Body of pancreas (tissue), 4 donors: ENCODE data around the gene TJP1. TPM values are rescaled to one million over a fixed set of nuclear protein-coding genes. Genes with fewer than 3 reads are reported as not detected.
A peak's percentile ranks its signal among the peaks of the same experiment; 100 is the strongest.
"Not testable (repeated sequence)": the region's sequence is repeated elsewhere in the genome, so short reads cannot be mapped to it uniquely, and the experiment has no call there.

Experiments used
- ATAC-seq: fragments of 150-250 bp; one replicate; pipeline ENCODE4 v1.9.1; 2016
- DNase-seq, 4 donors: peaks; one replicate each; pipeline ENCODE4 v3.0.0-alpha.2; 2019
- H3K27ac ChIP-seq, 4 donors: fragments of 200-600 bp; sonication (generic); 1 replicate in 3 of 4; 2 replicates in 1 of 4; pipeline versions ENCODE4 v1.5.1 to v1.6.1; 2016 to 2019; ENCODE audit warnings: mild to moderate bottlenecking in 1 of 4, mixed read lengths in 1 of 4, moderate library complexity in 1 of 4
- H3K27me3 ChIP-seq, 2 donors: fragments of 200-600 bp; sonication (generic); one replicate each; pipeline ENCODE4 v1.6.0; 2016; ENCODE audit warnings: mild to moderate bottlenecking in 1 of 2
- H3K36me3 ChIP-seq, 2 donors: fragments of 200-600 bp; sonication (generic); replicated peaks in 1 of 2; 2 replicates each; pipeline ENCODE4 v1.5.1; 2016; ENCODE audit warnings: low read depth in 2 of 2; ENCODE audit not compliant: insufficient read depth in 1 of 2
- H3K4me1 ChIP-seq: fragments of 200-600 bp; sonication (generic); one replicate; pipeline ENCODE4 v1.6.0; 2016
- H3K4me3 ChIP-seq, 2 donors: fragments of 200-600 bp; sonication (generic); 1 replicate in 1 of 2; 2 replicates in 1 of 2; pipeline ENCODE4 v1.5.1; 2016 to 2019
- H3K9me3 ChIP-seq, 3 donors: fragments of 200-600 bp; sonication (generic); 1 replicate in 2 of 3; 2 replicates in 1 of 3; pipeline ENCODE4 v1.5.1; 2016
- CTCF ChIP-seq, 7 experiments: fragments of 450-650 bp in 4 of 7; fragments of 200-600 bp in 3 of 7; sonication (generic) in 3 of 7; IDR thresholded peaks; one replicate each; pipeline ENCODE4 v1.5.1; 2016 to 2019; ENCODE audit warnings: antibody characterized with exemption in 7 of 7
- POLR2A ChIP-seq, 3 donors: fragments of 450-650 bp; IDR thresholded peaks; one replicate each; pipeline ENCODE4 v1.6.1; 2016; ENCODE audit warnings: antibody characterized with exemption in 3 of 3, mild to moderate bottlenecking in 2 of 3
- WGBS, 2 donors: methylation state at CpG; one replicate each; pipeline ENCODE4 v1.1.5; 2017; 5-methylcytosine and 5-hydroxymethylcytosine counted together
- intact Hi-C: fragments of 100-400 bp; cut with DNase I; formaldehyde crosslinking; loops from one replicate; pipeline ENCODE4 v1.15.1; 2023
- total RNA-seq, 2 donors: library from RNA; depleted of rRNA; stranded (reverse); fragments of >200 nt; gene quantifications; one replicate each; pipeline ENCODE4 v1.1.0, GENCODE V29; 2016

Gene TJP1
- total RNA-seq, 2 donors from 2014 or later, result 68.7 to 70.9 TPM

GRCh38 chr15:29696950-29697738 is 125.1 kb downstream of the TJP1 start:
- WGBS, 2 donors, result 83 to 89% methylated on average over 15 of the region's 15 CpGs
- H3K27me3 ChIP-seq, result no peaks in the 10 kb centered on the region
- H3K36me3 ChIP-seq, result peaks cover 0 to 4% of the 10 kb centered on the region in 2 donors
- DNase-seq (no peak), ATAC-seq (no peak)
- no peak overlapping the region for H3K4me3 ChIP-seq
- H3K27ac ChIP-seq, result no peak overlapping the region
- no peak for TF ChIP-seq CTCF (IDR thresholded peaks at IDR 0.05)
- TF ChIP-seq POLR2A (IDR thresholded peaks at IDR 0.05), result no peak
- intact Hi-C loops, result no loop called here
- H3K4me1 ChIP-seq, result peaks cover 15% of the 10 kb centered on the region
- H3K9me3 ChIP-seq, result no peaks in the 10 kb centered on the region

GRCh38 chr15:29696506-29696905 is 125.8 kb downstream of the TJP1 start:
- intact Hi-C loops, H3K36me3 ChIP-seq, H3K27ac ChIP-seq, H3K9me3 ChIP-seq, H3K4me3 ChIP-seq, H3K27me3 ChIP-seq, DNase-seq, ATAC-seq: not testable (repeated sequence)
- WGBS, 2 donors, result 93 to 100% methylated on average over 7 of the region's 7 CpGs
- H3K4me1 ChIP-seq, result peaks cover 11% of the 10 kb centered on the region

DNA sequence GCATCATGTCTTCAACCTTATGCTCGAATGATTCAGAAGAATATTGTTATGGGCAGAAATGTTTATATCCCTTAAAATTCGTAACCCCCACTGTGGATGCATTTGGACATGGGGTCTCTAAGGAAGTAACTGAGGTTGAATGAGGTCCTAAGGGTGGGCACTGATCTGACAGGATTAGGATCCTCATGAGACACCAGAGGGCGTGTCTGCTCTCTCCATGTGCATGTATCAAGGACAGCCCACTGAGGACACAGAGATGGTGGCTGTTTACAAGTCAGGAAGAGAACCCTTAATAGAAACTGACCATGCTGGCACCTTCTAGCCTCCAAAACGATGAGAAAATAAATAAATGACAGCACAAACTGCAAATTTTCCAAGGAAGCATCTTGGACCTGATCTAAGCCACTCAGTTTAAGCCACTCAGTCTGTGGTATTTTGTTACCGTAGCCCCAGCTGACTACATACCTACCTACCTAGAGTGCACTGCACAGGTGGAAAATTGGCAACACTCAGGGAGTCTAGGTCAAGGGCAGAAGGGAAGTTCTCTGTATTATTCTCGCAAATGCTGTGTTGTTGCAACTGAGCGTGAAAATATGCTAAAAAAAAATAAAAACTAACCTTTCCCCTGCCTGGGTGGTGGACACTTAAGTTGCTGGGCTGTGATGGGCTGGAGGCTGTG is 126.6 kb downstream of the TJP1 start:
- 64 to 66% methylated on average over 7 of the region's 7 CpGs for WGBS, 2 donors
- no peak for TF ChIP-seq POLR2A (IDR thresholded peaks at IDR 0.05)
- TF ChIP-seq CTCF (IDR thresholded peaks at IDR 0.05), result no peak
- no peaks in the 10 kb centered on the region for H3K27me3 ChIP-seq
- H3K27ac ChIP-seq, result no peak overlapping the region
- H3K4me3 ChIP-seq, result no peak overlapping the region
- ATAC-seq (no peak), DNase-seq (peak in 1 of 4 donors; percentile 30)
- intact Hi-C loops, result no loop called here
- peaks cover 11% of the 10 kb centered on the region for H3K4me1 ChIP-seq
- H3K36me3 ChIP-seq, result peaks cover 0 to 4% of the 10 kb centered on the region in 2 donors
- H3K9me3 ChIP-seq, result no peaks in the 10 kb centered on the region

- ATAC-seq (no peak), DNase-seq (no peak)
- Histone ChIP-seq H3K27me3 (no peaks in the 10 kb centered on the region), H3K27ac (no peak overlapping the region), H3K4me1 (peaks cover 14% of the 10 kb centered on the region), H3K9me3 (no peaks in the 10 kb centered on the region), H3K36me3 (no peaks in the 10 kb centered on the region), H3K4me3 (no peak overlapping the region)
- intact Hi-C loops, result no loop called here
- TF ChIP-seq CTCF (IDR thresholded peaks at IDR 0.05), result no peak
- TF ChIP-seq POLR2A (IDR thresholded peaks at IDR 0.05), result no peak
- 97 to 99% methylated on average over 7 of the region's 7 CpGs for WGBS, 2 donors
Observed at GRCh38 chr15:29693225-29693624, 129.0 kb downstream of the TJP1 start.

GRCh38 chr15:29692527-29692926 is 129.7 kb downstream of the TJP1 start:
- ATAC-seq (no peak), DNase-seq (no peak)
- WGBS, 2 donors, result 47 to 52% methylated on average over 2 of the region's 2 CpGs
- peaks cover 21% of the 10 kb centered on the region for H3K4me1 ChIP-seq
- intact Hi-C loops, result no loop called here
- H3K27me3 ChIP-seq, result no peaks in the 10 kb centered on the region
- no peaks in the 10 kb centered on the region for H3K36me3 ChIP-seq
- H3K27ac ChIP-seq, result no peak overlapping the region
- TF ChIP-seq CTCF (IDR thresholded peaks at IDR 0.05) (peak in 1 of 7 experiments; percentile 17), POLR2A (IDR thresholded peaks at IDR 0.05) (no peak)
- no peaks in the 10 kb centered on the region for H3K9me3 ChIP-seq
- H3K4me3 ChIP-seq, result no peak overlapping the region
